CD4-positive, alpha-beta T cell treated with Interferon gamma for 1 hour (primary cell): ENCODE results near the gene OCA2.
"Not testable (repeated sequence)": the region's sequence is repeated elsewhere in the genome, so short reads cannot be mapped to it uniquely, and the experiment has no call there.

Source experiments
- DNase-seq: peaks from one replicate; pipeline ENCODE4 v3.0.0-alpha.2; 2020

OCA2 gene

GRCh38 chr15:27866505-27867165 lies 232.5 kb downstream of the OCA2 start:
- no peak for DNase-seq

- DNase-seq, result no peak
These were observed 233.2 kb downstream of the OCA2 start for GRCh38 chr15:27865926-27866325.

- DNase-seq, result no peak
These were observed 233.7 kb downstream of the OCA2 start for GRCh38 chr15:27865323-27865922.

GRCh38 chr15:27864719-27865118 lies 234.4 kb downstream of the OCA2 start:
- DNase-seq, result no peak

GRCh38 chr15:27864086-27864485 lies 235.0 kb downstream of the OCA2 start:
- no peak for DNase-seq

GRCh38 chr15:27863000-27863399 lies 236.1 kb downstream of the OCA2 start:
- no peak for DNase-seq

- DNase-seq, result no peak
These were observed 237.9 kb downstream of the OCA2 start for GRCh38 chr15:27861171-27861570.

GRCh38 chr15:27855137-27855536 lies 244.0 kb downstream of the OCA2 start:
- DNase-seq, result no peak

- no peak for DNase-seq
These were observed 244.5 kb downstream of the OCA2 start for GRCh38 chr15:27854601-27855000.

- DNase-seq, result no peak
These were observed 245.3 kb downstream of the OCA2 start for GRCh38 chr15:27853624-27854455.

- DNase-seq, result no peak
These were observed 247.3 kb downstream of the OCA2 start for GRCh38 chr15:27851858-27852210.

- no peak for DNase-seq
These were observed 247.9 kb downstream of the OCA2 start for GRCh38 chr15:27850981-27851857.

- DNase-seq, result no peak
These were observed 249.1 kb downstream of the OCA2 start for GRCh38 chr15:27850050-27850449.

- DNase-seq, result not testable (repeated sequence)
These were observed 250.2 kb downstream of the OCA2 start for GRCh38 chr15:27848936-27849335.

GRCh38 chr15:27847775-27848710 lies 251.1 kb downstream of the OCA2 start:
- DNase-seq, result no peak

GRCh38 chr15:27846722-27847395 lies 252.3 kb downstream of the OCA2 start:
- DNase-seq, result no peak

GRCh38 chr15:27845535-27846369 lies 253.4 kb downstream of the OCA2 start:
- DNase-seq, result no peak

GRCh38 chr15:27844018-27844666 lies 255.0 kb downstream of the OCA2 start:
- no peak for DNase-seq

- DNase-seq, result no peak
These were observed 256.0 kb downstream of the OCA2 start for GRCh38 chr15:27843146-27843545.

GRCh38 chr15:27842526-27842925 lies 256.6 kb downstream of the OCA2 start:
- no peak for DNase-seq
